Gastrocnemius medialis (tissue), 4 donors: ENCODE results near the gene RPE.

ENCODE experiments used
- CTCF ChIP-seq, 5 experiments: fragments of 450-650 bp in 3 of 5; fragments of 200-600 bp in 2 of 5; sonication (generic) in 2 of 5; IDR thresholded peaks in 4 of 5; conservative IDR thresholded peaks in 1 of 5; 1 replicate in 4 of 5; 2 replicates in 1 of 5; pipeline ENCODE4 v1.5.1; 2016 to 2019; ENCODE audit warnings: antibody characterized with exemption in 5 of 5, mild to moderate bottlenecking in 3 of 5, moderate library complexity in 3 of 5
- POLR2A ChIP-seq, 2 donors: fragments of 450-650 bp; IDR thresholded peaks; one replicate each; pipeline ENCODE4 v1.6.1; 2017; ENCODE audit warnings: antibody characterized with exemption in 2 of 2, mild to moderate bottlenecking in 2 of 2, moderate library complexity in 2 of 2

GRCh38 chr2:210035679-210036078 is 33.2 kb downstream of the RPE start:
- TF ChIP-seq POLR2A (IDR thresholded peaks at IDR 0.05) = no peak
- no peak for TF ChIP-seq CTCF (IDR thresholded peaks at IDR 0.05 in 4 of 5, conservative IDR thresholded peaks at IDR 0.05 in 1 of 5)
